GM12892 (cell line): ENCODE results near the gene TRAPPC4. TPM values are rescaled to one million over a fixed set of nuclear protein-coding genes. Genes with fewer than 3 reads are reported as not detected.
"Not testable (repeated sequence)": the region's sequence is repeated elsewhere in the genome, so short reads cannot be mapped to it uniquely, and the experiment has no call there.

Experiments
- DNase-seq: peaks from one replicate; pipeline ENCODE4 v3.0.0; 2011; ENCODE audit not compliant: insufficient read length
- FAIRE-seq: peaks from 2 replicates; lab custom pipeline; 2011; peaks lifted over from hg19 to GRCh38; lab: Jason Lieb, UNC
- POLR2A ChIP-seq: IDR thresholded peaks from 2 replicates; pipeline ENCODE4 v1.6.1; 2011; ENCODE audit warnings: low read depth, low read length, control low read depth
- POLR2AphosphoS5 ChIP-seq: IDR thresholded peaks from 2 replicates; pipeline ENCODE4 v1.6.1; 2011; ENCODE audit warnings: low read depth, low read length, control low read depth
- TAF1 ChIP-seq: IDR thresholded peaks from 2 replicates; pipeline ENCODE4 v1.6.1; 2011; ENCODE audit warnings: low read depth, mild to moderate bottlenecking, control low read depth, low read length, borderline replicate concordance
- polyA plus RNA-seq: library from polyadenylated mRNA; unstranded; fragments of >200 nt; gene quantifications from one replicate; pipeline ENCODE4 v1.2.1, GENCODE V29; 2012; ENCODE audit warnings: missing spikeins, inconsistent platforms; ENCODE audit not compliant: missing spikeins

TRAPPC4 gene, protein sequence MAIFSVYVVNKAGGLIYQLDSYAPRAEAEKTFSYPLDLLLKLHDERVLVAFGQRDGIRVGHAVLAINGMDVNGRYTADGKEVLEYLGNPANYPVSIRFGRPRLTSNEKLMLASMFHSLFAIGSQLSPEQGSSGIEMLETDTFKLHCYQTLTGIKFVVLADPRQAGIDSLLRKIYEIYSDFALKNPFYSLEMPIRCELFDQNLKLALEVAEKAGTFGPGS
- 55.2 TPM for polyA plus RNA-seq

DNA sequence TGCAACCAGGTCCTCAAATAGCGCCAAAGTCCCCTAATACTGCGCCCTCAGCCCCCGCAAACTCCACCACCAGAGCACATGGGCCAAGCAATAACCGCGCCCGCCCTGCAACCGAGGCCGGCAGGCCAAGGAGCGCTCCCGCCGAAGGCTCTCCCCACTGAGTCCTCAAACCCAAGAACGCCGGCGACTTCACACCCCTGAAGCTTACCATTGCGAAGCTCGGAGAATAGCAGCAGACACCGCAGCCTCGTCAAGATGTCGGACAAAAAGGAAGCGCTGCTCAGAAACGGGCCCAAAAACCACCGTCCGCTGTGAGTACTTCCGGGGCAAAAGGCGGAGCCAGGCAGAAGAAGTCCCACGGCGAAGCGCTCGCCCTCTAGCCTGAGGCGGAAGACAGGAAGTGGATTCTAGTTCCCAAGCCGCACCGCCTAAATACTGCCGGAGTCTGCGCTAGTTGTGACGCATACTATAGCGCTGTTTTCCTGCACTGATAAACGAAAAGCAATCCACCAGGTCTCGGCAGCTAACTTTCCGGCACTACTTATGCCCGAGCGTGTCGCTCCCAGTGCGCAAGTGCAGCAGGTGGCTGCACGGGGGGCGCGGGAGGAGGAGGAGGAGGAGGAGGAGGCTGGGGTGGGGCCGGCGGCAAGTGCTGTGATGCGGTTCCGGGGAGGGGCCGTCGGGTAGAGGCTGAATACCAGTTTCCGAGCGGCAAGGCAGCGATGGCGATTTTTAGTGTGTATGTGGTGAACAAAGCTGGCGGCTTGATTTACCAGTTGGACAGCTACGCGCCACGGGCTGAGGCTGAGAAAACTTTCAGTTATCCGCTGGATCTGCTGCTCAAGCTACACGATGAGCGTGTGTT is at the start of gene TRAPPC4, which contains the start of gene RPS25:
TSS of gene TRAPPC4 (plus strand) at position 693 of the 865 bp plus-strand sequence. CDS start at position 723, 30 bp downstream.
TSS of gene RPS25 (minus strand) at position 270 of the 865 bp plus-strand sequence. CDS start at position 211, 59 bp downstream.
- FAIRE-seq, result peak; percentile 97
- TF ChIP-seq POLR2A, result peak; percentile 95
- TF ChIP-seq POLR2AphosphoS5, result peak; percentile 96
- peak; percentile 89 for TF ChIP-seq TAF1
- DNase-seq, result peak; percentile 95

DNA sequence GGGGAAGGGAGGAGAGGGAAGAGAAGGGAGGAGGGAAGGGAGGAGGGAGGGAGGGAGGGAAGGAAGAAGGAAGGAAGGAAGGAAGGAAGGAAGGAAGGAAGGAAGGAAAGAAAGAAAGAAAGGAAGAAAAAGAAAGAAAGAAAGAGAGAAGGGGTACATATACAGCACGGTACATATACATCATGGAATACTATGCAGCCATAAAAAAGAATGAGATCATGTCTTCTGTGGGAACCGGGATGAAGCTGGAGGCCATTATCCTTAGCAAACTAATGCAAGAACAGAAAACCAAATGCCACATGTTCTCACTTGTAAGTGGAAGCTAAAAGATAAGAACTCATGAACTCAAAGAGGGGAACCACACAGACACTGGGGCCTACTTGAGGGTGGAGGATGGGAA is 49.1 kb upstream of the TRAPPC4 start:
- not testable (repeated sequence) for DNase-seq, FAIRE-seq

DNA sequence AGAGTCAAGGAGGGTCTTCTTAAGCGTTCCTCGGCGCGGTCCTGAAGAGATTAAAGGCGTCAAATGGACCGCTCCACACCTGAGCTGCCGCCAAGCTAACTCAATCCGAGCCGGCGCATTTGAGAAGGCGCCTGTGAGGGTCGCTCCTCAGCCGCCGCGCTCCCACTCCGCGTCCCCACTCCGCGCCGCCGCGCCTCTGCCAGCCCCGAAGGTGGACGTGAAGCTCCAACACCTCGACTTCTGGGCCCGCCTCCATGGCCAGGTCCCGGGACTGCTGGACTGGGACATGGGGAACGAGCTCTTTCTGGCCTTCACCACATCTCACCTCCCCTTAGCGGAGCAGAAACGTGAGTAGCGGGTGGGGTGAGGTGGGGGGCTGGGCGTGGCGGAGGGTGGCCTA is 46.9 kb upstream of the TRAPPC4 start, which contains the start of gene FOXR1:
TSS of gene FOXR1 (plus strand) at position 116 of the 400 bp plus-strand sequence. CDS start at position 287, 171 bp downstream.
- no peak for FAIRE-seq
- DNase-seq, result no peak
- TF ChIP-seq POLR2AphosphoS5, result no peak
- TF ChIP-seq TAF1, result no peak
- no peak for TF ChIP-seq POLR2A

DNA sequence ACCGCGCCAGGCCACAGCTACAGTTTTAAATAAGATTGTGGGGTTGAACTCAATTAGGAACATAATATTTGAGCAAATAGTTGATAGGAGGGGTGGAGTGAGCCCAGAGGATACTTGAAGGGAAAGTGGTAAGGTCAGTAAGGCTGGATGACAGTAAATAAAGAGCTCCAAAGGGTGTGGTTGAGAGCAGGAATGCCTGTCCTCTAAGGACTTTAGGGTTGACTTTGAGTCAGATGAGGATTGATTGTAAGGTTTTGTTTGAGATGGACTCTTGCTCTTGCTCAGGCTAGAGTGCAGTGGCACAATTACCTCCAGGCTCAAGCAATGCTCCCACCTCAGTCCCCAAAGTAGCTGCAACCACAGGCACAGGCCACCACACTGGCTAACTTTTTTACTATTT is 44.6 kb upstream of the TRAPPC4 start:
- no peak for FAIRE-seq
- DNase-seq, result no peak
- TF ChIP-seq POLR2AphosphoS5 (no peak), POLR2A (no peak), TAF1 (no peak)

DNA sequence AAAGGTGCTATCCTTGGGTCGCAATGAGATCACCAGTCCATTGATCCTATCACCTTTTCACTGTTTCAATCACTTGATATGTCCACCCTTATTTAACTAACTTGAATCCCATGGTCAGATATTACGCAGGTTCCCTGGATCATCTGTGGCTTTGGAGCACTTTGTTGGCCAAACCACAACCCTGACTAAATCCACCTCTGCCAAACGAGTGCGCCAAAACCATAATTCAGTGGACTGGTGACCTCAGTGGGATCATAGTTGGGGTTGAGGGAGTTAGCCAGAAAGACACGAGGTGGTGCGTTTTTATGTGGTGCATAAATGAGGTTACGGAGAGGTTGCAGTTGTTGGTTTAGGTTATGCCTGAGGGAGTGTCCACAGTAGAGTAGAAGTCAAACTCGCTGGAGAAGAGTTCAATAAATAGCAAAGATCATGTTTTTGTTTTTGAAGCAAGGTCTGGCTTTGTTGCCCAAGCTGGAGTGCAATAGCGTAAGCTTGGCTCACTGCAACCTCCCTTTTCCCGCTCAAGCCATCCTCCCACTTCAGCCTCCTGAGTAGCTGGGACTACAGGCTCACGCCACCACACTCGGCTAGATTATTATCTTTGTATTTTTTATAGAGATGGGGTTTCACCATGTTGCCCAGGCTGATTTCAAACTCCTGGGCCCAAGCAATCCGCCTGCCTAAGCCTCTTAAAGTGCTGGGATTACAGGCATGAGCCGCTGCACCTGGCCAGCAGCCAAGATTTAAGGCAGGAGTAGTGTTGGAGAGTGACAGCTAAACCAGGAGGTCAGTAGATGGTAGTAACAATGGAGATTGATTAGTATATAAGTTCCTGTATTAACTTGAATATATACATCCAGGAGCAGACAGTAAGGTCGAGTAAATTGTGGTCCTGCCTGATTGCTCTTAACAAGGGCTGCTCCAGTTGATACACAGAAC is 42.5 kb upstream of the TRAPPC4 start:
- FAIRE-seq (no peak), DNase-seq (no peak)
- no peak for TF ChIP-seq TAF1
- TF ChIP-seq POLR2A, result no peak
- no peak for TF ChIP-seq POLR2AphosphoS5

DNA sequence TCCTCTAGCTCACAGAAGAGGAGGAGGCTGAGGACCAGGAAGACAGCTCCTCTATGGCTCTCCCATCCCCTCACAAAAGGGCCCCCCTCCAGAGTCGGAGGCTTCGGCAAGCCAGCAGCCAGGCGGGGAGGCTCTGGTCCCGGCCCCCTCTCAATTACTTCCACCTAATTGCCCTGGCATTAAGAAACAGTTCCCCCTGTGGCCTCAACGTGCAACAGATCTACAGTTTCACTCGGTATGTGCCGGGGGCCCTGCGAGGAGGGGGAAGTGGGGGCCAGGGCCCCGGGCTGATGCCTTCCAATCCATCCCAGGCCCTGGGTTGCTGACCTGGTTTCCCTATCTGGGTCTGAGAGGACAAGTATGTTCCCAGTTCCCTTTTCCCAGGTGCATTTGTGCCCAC is 39.1 kb upstream of the TRAPPC4 start:
- DNase-seq (no peak), FAIRE-seq (no peak)
- no peak for TF ChIP-seq POLR2A
- no peak for TF ChIP-seq TAF1
- no peak for TF ChIP-seq POLR2AphosphoS5

DNA sequence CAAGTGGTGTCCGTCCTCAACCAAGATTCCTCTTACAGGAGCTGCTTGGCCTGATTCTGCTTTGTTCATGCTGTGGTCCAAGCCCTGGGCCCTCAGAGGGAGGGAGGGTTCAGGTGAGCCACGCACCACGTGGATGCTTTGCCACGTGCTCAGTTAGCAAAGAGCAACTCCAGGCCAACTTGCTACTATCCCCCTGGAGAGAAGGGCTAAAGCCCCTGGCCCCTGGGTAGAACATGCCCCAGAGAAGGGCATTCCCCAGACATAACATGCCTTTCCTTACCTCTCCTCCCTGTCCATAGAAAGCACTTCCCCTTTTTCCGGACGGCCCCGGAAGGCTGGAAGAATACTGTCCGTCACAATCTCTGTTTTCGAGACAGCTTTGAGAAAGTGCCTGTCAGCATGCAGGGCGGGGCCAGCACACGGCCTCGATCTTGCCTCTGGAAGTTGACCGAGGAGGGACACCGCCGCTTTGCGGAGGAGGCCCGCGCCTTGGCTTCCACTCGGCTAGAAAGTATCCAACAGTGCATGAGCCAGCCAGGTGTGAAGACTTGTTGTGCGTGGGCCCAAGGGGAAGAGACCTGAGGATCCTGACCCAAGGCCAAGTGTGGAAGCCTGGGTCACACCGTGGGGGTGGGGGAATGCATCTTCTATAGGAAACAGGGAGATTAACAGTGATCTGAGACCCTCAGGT is 38.2 kb upstream of the TRAPPC4 start:
- DNase-seq (no peak), FAIRE-seq (no peak)
- TF ChIP-seq POLR2AphosphoS5 (no peak), POLR2A (no peak), TAF1 (no peak)

DNA sequence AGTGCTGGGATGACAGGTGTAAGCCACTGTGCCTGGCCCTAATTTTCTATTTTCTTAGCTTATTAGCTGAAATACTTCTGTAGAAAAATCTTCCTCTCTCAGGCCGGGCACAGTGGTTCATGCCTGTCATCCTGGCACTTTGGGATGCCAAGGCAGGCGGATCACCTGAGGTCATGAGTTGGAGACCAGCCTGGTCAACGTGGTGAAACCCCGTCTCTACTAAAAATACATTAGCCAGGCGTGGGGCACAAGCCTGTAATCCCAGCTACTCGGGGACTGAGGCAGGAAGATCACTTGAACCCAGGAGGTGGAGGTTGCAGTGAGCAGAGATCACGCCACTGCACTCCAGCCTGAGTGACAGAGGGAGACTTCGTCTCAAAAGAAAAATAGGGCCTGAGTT is 34.2 kb upstream of the TRAPPC4 start:
- not testable (repeated sequence) for DNase-seq, FAIRE-seq

DNA sequence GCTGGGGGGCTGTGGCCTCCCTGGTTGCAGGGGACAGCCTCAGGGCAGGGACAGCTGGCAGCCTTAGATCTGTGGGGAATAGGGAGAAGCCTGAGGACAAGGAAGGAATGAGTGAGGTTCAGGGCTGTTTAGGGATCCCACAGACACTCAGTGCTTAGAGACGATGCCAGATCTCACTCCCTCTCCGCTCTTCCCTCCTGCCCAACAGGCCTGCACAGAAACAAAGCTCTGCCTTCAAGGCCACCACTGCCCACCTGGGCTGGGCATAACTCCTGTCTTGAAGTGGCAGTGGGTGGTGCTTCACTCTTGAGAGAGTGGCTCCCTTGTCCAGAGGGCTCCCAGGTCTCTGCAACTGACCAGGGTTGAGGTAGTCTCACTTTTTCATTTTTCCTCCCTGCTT is 33.7 kb upstream of the TRAPPC4 start:
- DNase-seq (no peak), FAIRE-seq (no peak)
- TF ChIP-seq TAF1, result no peak
- no peak for TF ChIP-seq POLR2A

DNA sequence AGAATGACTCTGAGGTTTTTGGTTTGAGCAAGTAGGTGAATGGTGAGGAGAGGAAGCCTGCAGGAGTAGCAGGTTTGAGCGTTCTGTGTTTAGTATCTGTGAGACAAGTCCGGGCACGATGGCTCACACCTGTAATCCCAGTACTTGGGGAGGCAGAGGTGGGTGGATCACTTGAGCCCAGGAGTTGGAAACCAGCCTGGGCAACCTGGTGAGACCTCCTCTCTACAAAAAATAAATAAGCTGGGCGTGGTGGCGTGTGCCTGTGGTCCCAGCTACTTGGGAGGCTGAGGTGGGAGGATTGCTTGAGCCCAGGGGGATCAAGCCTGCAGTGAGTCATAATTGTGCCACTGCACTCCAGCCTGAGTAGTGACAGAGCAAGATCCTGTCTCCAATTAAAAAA is 30.3 kb upstream of the TRAPPC4 start:
- TF ChIP-seq TAF1 (no peak), POLR2AphosphoS5 (no peak), POLR2A (no peak)
- no peak for DNase-seq
- no peak for FAIRE-seq

DNA sequence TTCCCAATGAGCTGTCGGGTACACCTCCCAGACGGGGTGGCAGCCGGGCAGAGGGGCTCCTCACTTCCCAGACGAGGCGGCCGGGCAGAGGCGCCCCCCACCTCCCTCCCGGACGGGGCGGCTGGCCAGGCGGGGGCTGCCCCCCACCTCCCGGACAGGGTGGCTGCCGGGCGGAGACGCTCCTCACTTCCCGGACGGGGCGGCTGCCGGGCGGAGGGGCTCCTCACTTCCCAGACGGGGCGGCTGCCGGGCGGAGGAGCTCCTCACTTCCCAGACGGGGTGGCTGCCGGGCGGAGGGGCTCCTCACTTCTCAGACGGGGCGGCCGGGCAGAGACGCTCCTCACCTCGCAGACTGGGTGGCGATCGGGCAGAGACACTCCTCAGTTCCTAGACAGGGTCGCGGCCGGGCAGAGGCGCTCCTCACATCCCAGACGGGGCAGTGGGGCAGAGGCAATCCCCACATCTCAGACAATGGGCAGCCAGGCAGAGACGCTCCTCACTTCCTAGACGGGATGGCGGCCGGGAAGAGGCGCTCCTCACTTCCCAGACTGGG is 27.0 kb upstream of the TRAPPC4 start:
- FAIRE-seq, DNase-seq: not testable (repeated sequence)
